ENCODE measurements around the gene ZNF839. TPM values are rescaled to one million over a fixed set of nuclear protein-coding genes. Genes with fewer than 3 reads are reported as not detected.
A peak's percentile ranks its signal among the peaks of the same experiment; 100 is the strongest.

Gene ZNF839
- total RNA-seq, 1 donor from 2014 or later, result 8.2 TPM

DNA sequence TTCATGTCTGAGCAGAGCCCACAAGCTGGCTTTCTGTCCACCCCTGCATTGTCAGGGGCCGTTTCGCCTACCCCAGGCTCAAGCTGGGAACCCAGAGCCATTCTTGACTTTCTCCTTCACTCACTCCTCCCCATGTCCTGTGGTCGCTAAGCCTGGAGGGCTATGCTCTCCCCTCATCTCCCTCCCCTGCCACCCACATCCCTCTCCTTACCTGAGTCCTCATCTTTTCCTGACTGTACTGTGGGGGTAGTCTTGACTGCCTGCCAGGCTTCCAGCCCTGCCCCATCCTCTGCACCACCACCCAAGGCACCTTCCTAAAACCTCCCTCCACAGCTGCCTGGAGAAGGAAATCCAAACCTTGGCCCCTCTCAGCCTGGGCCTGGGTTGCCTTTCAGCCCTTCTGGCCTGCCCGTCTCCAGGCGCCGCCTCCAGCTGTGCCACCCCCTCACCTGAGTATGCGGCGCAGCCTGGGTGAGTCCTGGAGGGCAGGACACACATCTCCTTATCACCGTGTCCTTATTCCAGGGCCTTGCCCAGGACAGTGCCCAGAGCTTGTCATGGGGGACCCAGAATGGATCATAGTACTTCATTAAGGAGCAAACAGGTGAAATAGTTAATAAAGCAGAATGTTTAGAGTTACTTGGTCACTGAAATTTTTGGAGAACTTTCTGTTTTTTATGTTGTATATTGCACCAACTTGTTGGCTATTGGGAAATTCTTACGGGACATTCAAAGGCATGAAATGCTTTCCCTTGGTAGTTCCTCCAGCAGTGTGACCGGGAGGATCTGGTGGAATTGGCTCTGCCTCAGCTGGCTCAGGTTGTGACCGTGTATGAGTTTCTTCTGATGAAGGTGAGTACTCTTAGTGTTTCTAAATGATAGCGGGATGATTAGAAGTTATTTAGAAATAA lies 14.5 kb downstream of the ZNF839 start:
- Mint-ChIP-seq H3K4me3 (ENCODE audit: unreplicated experiment) (no peak overlapping the region), H3K27ac (ENCODE audit: unreplicated experiment) (no peak overlapping the region), H3K4me1 (ENCODE audit: low read depth) (no peaks in the 10 kb centered on the region), H3K9me3 (ENCODE audit: low read depth) (no peaks in the 10 kb centered on the region), H3K36me3 (ENCODE audit: low read depth) (peaks cover 22% of the 10 kb centered on the region), H3K27me3 (ENCODE audit: low read depth) (no peaks in the 10 kb centered on the region)
- no peak for DNase-seq (ENCODE audit: low spot score)
- TF ChIP-seq CTCF (IDR thresholded peaks at IDR 0.05), result no peak

DNA sequence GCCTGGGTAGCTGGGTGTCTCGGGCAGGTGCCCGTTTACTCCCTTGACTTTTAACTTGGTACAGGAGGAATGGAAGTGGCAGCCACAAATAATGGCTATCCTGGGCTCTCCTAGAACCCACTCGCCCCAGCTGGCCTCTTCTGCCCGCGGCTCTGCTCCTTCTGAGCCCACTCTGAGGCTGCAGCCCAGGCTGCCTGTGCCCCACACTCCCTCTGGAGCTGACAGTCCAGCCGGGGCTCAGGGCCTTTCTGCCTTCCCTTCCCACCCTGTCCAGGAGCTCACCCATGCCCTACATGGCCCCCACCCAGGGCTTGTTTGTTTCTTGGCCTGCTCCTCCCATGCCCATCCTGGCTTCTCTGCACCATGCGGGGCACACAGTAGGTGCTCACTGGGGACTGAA lies 15.6 kb downstream of the ZNF839 start:
- H3K36me3 Mint-ChIP-seq (ENCODE audit: low read depth), result peaks cover 22% of the 10 kb centered on the region
- no peak for DNase-seq (ENCODE audit: low spot score)
- H3K4me1 Mint-ChIP-seq (ENCODE audit: low read depth), result no peaks in the 10 kb centered on the region
- no peaks in the 10 kb centered on the region for H3K9me3 Mint-ChIP-seq (ENCODE audit: low read depth)
- H3K27ac Mint-ChIP-seq (ENCODE audit: unreplicated experiment), result no peak overlapping the region
- no peaks in the 10 kb centered on the region for H3K27me3 Mint-ChIP-seq (ENCODE audit: low read depth)
- no peak for TF ChIP-seq CTCF (IDR thresholded peaks at IDR 0.05)
- H3K4me3 Mint-ChIP-seq (ENCODE audit: unreplicated experiment), result no peak overlapping the region

GRCh38 chr14:102338724-102339123 lies 19.2 kb downstream of the ZNF839 start:
- Mint-ChIP-seq H3K27ac (ENCODE audit: unreplicated experiment) (no peak overlapping the region), H3K4me3 (ENCODE audit: unreplicated experiment) (no peak overlapping the region), H3K27me3 (ENCODE audit: low read depth) (no peaks in the 10 kb centered on the region), H3K36me3 (ENCODE audit: low read depth) (peaks cover 28% of the 10 kb centered on the region), H3K9me3 (ENCODE audit: low read depth) (no peaks in the 10 kb centered on the region), H3K4me1 (ENCODE audit: low read depth) (no peaks in the 10 kb centered on the region)
- DNase-seq (ENCODE audit: low spot score), result peak; percentile 34
- TF ChIP-seq CTCF (IDR thresholded peaks at IDR 0.05), result no peak

DNA sequence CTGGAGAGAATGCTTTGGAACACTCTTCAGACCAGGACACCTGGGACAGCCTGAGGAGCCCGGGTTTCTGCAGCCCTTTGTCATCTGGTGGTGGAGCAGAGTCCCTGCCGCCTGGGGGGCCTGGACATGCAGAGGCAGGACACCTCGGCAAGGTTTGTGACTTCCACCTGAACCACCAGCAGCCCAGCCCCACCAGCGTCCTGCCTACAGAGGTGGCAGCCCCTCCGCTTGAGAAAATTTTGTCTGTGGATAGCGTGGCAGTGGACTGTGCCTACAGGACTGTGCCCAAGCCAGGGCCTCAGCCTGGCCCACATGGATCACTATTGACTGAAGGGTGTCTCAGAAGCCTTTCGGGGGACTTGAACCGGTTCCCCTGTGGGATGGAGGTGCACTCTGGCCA lies 22.0 kb downstream of the ZNF839 start:
- TF ChIP-seq CTCF (IDR thresholded peaks at IDR 0.05), result no peak
- peak; percentile 75 for DNase-seq (ENCODE audit: low spot score)
- Mint-ChIP-seq H3K36me3 (ENCODE audit: low read depth) (peaks cover 32% of the 10 kb centered on the region), H3K27me3 (ENCODE audit: low read depth) (no peaks in the 10 kb centered on the region), H3K4me3 (ENCODE audit: unreplicated experiment) (no peak overlapping the region), H3K27ac (ENCODE audit: unreplicated experiment) (no peak overlapping the region), H3K9me3 (ENCODE audit: low read depth) (no peaks in the 10 kb centered on the region), H3K4me1 (ENCODE audit: low read depth) (no peaks in the 10 kb centered on the region)

DNA sequence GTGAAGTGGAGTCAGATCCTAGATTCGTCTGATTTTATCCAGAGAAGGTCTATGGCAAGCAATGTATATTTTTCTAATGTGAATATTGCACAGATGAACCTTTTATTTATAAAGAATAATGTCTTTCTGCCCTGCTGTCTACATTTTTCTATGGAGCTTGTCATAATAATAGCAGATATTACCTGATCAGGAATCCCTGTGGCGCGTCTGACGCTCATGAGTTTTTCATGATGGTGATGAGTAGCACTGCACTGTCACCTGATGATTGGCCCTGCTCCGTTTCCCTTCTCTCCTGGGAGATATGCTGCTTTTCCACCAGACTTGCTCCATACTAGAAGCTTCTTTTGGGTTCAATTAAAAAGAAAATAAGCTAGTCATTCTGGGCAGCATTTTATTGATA lies 22.7 kb downstream of the ZNF839 start:
- Mint-ChIP-seq H3K36me3 (ENCODE audit: low read depth) (peaks cover 32% of the 10 kb centered on the region), H3K27ac (ENCODE audit: unreplicated experiment) (no peak overlapping the region), H3K4me3 (ENCODE audit: unreplicated experiment) (no peak overlapping the region), H3K4me1 (ENCODE audit: low read depth) (no peaks in the 10 kb centered on the region), H3K27me3 (ENCODE audit: low read depth) (no peaks in the 10 kb centered on the region), H3K9me3 (ENCODE audit: low read depth) (no peaks in the 10 kb centered on the region)
- peak; percentile 17 for DNase-seq (ENCODE audit: low spot score)
- no peak for TF ChIP-seq CTCF (IDR thresholded peaks at IDR 0.05)
